ENCODE measurements around the gene POLD1.
"Not testable (repeated sequence)": the region's sequence is repeated elsewhere in the genome, so short reads cannot be mapped to it uniquely, and the experiment has no call there.

POLD1 gene

DNA sequence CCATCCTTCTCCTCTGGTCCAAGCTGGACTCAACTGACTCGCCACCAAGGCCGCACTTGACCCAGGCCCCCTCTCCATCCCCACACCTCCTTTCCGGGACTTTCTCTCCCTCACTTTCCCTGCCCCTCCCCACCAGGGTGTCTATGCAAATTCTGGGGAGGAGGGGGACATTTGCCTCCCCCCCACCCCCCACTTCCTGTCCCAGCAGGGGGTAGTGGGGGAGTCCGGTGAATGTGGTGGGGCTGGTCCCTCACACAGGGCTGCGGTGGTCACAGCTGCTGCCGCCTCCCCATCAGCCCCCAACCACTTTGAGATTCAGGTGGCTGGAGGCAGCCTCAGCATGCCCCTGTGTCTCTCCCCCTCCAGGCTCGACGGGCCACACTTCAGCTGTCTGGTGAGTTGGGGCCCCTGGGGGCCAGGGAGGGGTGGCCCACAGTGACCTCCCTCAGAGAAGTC is 35.5 kb downstream of the POLD1 start:
- no peak for FAIRE-seq

DNA sequence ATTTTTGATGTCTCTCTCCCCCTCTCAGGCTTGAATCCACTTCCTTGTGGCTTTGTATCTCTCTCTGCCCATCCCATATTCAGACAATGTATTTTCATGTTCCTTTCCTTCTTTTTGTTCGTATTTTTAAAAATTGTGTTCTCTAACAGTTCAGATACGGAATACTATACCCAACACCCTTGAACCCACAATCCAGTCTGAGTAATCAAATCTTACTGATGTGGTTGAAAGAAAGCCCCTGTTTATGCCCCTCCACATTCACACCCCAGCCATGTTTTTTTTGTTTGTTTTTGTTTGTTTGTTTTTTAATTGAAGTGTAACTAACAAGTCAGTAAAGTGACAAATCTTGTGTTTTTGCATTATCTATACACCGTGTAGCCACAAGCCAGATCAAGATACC is 36.0 kb downstream of the POLD1 start:
- no peak for FAIRE-seq

DNA sequence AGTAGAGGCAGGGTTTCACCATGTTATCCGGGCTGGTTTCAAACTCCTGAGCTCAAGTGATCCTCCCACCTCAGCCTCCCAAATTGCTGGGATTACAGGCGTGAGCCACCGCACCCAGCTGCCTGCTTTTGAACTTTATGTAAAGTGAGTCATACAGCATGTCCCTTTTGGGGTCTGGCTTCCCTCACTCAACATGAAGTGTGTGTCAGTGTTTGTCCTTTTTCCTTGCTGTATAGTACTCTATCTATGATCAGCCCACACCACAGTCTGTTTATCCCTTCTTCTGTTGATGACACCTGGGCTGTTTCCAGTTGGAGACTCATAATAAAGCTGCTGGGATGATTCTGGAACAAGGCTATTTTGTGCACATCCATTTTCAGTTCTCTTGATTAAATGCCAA is 36.7 kb downstream of the POLD1 start:
- FAIRE-seq, result no peak

DNA sequence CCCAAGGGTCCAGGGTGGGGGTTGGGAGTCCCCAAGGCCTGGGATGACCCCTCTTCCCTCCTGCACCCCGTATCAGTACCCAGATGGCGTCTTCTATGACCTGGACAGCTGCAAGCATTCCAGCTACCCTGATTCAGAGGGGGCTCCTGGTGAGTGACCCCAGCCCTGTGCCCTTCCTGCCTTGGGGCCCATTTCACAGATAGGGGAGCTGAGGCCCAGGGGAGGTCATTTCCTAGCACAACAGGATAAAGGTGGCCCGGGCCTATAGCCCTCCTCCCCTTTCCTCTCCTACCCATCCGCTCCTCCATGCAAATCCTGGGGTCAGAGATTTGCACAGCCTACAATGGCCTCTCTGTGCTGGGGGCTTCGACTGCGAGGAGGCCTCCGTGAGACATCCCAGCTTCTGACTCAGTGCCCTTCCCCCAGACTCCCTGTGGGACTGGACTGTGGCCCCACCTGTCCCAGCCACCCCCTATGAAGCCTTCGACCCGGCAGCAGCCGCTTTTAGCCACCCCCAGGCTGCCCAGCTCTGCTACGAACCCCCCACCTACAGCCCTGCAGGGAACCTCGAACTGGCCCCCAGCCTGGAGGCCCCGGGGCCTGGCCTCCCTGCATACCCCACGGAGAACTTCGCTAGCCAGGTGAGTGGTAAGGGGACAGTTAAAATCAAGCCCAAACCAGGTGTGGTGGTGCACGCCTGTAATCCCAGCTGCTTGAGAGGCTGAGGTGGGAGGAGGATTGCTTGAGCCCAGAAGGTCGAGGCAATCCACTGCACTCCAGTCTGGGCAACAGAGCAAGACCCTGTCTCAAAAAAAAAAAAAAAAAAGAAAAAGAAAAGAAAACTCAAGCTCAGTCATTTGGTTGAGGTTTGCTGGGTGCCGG is 38.5 kb downstream of the POLD1 start:
- no peak for FAIRE-seq

DNA sequence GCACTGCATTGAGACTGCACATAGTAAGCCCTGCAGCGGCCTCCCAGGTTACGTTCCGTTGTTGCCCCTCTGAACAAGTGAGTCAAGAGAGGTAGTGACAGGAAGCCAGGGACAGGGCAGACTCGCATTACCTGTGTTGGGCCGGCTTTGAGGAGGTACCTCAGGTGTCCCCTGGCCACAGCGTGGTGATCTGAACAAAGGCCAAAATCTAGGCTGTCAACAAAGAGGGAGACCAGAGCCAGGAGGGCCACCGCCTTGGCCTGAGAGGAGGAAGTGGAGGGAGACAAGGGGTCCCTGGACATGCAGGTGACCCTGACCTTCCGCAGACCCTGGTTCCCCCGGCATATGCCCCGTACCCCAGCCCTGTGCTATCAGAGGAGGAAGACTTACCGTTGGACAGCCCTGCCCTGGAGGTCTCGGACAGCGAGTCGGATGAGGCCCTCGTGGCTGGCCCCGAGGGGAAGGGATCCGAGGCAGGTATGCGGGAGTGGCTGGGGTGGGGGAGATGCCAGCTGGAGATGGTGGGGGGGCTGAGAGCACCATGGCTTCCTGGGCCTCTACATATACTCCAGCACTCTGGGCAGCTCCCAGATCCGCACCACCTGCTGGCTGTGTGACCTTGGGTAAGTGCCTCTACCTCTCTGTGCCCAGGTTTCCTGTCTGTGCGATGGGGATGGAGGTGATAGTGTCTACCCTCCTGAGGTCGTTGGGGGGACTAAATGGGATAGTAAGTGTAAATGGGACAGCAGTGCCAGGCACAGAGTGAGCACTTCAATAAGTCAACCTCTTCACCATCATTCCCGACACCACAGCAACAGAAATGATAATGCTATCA is 39.3 kb downstream of the POLD1 start:
- FAIRE-seq, result no peak

DNA sequence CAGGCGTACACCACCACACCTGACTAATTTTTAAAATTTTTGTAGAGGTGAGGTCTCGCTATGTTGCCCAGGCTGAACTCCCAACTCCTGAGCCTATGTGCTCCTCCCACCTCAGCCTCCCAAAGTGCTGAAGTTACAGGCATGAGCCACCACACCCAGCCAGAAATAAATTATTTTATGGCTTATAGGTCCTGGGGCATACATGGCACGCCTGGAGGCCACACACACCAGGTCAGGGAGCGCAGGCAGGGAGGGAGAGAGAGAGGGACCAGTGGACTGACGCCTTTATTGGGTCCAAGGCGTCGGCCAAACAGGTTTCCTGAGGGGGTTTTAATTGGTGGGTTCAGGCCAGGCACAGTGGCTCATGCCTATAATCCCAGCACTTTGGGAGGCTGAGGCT is 41.4 kb downstream of the POLD1 start:
- FAIRE-seq, result no peak

DNA sequence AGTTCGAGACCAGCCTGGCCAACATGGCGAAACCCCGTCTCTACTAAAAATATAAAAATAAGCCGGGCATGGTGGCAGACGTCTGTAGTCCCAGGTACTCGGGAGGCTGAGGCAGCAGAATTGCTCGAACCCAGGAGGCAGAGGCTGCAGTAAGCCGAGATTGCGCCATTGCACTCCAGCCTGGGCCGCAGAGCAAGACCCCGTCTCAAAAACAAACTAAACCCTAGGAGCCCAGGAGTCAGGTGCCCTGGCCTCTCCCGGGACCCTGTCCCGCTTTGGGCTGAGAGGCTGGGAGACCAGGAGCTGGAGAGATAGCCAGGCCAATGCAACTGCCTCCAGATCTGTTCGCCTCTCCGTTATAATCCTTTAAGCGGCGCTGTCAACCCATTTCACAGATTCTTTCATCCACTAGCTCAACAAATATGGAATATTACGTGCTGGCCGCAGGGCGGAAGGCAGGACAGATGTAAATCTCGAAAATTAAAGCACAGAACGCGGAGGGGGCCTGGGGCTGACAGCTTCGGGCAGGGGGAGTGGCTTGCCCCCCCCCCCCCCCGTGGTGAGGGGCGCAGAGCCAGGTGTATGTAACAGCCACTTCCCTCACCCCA is 43.3 kb downstream of the POLD1 start:
- no peak for FAIRE-seq

DNA sequence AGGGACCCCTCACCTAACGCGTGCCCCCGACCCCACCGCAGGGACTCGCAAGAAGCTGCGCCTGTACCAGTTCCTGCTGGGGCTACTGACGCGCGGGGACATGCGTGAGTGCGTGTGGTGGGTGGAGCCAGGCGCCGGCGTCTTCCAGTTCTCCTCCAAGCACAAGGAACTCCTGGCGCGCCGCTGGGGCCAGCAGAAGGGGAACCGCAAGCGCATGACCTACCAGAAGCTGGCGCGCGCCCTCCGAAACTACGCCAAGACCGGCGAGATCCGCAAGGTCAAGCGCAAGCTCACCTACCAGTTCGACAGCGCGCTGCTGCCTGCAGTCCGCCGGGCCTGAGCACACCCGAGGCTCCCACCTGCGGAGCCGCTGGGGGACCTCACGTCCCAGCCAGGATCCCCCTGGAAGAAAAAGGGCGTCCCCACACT is 43.9 kb downstream of the POLD1 start:
- FAIRE-seq, result no peak

DNA sequence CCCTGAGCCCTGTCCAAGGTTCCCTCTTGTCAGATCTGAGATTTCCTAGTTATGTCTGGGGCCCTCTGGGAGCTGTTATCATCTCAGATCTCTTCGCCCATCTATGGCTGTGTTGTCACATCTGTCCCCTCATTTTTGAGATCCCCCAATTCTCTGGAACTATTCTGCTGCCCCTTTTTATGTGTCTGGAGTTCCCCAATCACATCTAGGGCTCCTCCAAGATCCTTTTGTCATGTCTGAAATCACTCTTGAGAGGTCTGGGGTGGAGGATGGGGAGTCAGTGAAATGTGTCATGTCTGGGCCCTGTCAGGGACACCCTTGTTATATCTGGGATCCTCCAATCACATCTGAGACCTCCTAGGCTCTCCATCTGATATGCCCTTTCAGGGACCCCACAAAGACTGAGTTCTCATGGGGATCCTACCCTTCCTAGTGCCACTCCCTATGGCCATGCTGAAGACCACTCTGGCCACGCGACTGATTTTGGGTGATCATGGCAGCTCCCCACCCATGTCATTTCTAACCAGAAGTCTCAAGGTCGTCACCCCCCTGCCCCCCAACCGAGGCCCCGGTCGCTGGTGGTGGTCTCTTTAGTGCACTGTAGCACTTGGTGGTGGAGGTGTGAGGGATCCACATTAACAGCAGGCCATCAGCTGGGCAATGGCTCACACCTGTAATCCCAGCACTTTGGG is 44.8 kb downstream of the POLD1 start:
- FAIRE-seq, result no peak

DNA sequence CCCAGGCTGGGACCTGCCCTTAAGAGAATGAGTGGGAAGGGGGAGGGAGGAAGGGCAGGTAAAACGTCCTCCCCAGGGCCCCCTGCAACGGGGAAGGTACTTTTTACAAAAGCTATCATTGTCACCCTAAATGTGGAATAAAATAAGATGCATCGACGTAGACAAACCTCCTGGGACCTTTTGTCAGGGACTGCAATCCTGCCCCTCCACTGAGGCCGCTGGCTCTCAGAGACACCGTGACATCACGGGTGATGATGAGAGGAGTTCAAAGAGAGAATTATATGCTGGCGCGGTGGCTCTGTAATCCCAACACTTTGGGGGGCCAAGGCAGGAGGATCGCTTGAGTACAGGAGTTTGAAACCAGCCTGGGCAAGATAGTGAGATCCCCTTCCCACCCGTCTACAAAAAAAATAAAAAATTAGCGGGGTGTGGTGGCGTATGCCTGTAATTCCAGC is 46.8 kb downstream of the POLD1 start:
- no peak for FAIRE-seq

DNA sequence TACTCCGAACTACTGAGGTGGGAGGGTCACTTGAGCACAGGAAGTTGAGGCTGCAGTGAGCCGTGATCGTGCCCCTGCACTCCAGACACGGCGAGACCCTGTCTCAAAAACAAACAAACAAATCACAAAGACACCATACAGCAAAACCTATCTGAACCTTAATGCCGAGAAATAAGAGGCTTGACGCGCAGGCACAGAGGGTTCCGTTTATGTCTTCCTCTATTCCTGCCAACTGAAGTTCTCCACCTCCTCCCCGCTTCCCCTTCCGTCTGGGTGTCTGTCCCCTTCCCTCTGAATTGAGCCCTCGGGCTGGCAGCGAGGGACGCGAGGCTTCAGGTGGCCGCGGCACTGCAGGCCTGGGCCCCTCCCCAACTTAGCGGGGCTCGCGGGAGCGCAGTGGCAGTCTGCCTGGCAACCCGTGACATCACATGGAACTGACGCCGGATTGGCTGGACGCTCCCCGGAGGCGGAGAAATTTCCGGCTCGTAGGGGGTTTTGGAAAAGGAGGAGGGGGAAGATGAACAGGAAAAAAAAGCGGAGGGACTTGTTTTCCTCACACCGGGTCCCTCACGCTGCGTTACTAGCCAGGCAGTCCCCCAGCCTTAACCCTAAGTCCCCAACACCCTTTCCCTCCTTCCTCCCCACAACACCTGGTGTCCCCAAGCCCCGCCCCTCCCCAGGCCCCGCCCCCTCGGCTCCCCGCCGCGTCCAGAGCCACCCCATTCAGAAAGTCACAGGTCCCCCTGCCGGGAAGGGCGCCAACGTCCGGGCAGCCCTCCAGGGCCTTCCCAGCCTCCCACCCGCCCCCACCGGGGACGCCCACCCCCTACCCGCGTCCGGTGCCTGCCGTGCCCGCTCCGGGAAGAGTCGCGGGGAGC is 47.4 kb downstream of the POLD1 start:
- FAIRE-seq, result peak; percentile 74

DNA sequence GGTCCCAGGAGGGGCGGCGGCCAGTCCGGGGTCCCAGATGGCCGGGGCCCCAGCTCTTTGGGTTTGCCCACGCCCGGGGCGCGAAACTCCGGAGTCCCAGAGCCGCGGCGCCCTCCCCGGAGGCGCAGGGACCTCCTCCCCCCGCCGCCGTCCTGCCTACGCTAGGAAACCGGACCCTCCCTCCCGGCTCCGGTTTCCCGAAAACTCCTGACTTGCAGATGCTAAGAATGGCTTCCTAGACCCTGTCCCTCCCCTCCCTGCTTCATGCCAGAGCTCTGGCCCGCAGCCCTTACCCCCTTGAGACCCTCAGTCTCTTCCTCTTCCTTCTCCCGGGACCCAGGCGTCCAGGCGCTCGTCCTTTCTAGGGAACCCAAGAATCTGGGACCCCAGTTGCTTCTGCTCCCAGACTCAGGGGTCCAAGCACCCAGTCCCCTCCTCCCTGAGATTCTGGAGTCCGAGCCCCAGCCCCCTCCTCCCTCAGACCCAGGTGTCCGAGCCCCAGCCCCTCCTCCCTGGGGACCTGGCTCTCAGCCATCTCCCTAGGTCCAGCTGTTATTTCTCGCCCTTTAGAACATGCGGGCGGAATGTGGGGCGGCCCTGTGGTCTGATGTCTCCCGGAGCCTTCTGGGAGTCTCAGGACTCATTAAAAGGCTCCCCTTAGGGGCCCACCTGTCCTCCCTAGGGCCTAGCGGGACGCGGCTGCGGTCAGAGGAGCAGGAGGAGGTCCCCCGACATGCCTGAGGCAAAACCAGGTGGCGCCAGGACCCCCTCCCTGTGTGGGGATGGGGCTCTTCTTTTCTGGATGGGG is 48.3 kb downstream of the POLD1 start, which contains the start of gene MYBPC2:
Gene MYBPC2, plus strand, starts transcription at position 672 of the 808 bp plus-strand sequence. Its CDS starts 62 bp downstream, at position 734.
- no peak for FAIRE-seq

DNA sequence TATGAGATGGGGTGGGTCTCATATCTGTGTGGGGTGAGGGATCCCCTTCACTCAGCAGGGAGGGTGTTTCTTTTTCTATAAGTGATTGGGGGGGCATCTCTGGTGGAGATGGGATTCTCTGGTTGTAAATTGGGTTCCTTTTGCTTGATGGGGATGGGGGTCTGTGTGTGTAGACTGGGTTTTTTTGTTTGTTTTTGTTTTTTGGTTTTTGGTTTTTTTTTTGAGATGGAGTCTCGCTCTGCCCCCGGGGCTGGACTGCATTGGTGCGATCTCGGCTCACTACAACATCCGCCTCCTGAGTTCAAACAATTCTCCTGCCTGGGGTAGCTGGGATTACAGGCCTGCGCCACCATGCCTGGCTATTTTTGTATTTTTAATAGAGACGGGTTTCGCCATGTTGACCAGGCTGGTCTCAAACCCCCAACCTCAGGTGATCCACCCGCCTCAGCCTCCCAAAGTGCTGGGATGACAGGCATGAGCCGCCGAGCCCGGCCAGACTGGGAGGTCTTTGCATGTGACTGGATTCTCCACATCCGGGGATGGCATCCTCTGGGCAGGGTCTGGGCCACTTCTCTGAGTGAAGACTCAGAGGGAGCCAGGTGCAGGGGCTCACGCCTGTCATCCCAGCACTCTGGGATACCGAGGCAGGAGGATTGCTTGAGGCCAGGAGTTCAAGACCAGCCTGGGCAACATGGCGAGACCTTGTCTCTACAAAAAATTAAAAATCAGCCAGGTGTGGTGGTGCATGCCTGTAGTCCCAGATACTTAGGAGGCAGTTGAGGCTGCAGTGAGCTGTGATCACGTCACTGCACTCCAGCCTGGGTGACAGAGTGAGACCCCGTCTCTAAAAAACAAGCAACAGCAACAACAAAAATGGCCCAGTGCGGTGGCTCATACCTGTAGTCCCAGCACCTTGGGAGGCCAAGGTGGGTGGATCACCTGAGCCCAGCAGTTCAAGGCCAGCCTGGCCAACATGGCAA is 49.3 kb downstream of the POLD1 start:
- FAIRE-seq, result no peak

DNA sequence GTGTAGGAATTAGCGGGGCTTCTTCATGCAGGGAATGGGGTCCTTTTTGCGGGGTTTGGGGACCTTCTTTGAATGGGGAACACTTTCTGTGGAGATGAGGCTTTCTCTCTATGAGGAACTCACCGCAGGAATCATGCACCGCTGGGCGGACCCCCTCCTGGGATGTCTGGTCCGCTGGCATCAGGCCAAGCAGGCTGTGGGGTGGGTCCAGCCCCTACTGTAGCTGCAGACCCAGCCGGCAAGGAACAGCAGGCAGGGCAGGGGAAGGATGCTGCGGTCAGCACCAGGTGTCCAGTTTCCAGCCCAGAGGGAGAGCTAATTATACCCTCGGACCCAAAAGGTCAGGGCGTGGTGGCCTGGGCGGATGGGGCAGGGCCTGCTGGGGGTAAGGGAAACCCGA is 50.4 kb downstream of the POLD1 start:
- no peak for FAIRE-seq

DNA sequence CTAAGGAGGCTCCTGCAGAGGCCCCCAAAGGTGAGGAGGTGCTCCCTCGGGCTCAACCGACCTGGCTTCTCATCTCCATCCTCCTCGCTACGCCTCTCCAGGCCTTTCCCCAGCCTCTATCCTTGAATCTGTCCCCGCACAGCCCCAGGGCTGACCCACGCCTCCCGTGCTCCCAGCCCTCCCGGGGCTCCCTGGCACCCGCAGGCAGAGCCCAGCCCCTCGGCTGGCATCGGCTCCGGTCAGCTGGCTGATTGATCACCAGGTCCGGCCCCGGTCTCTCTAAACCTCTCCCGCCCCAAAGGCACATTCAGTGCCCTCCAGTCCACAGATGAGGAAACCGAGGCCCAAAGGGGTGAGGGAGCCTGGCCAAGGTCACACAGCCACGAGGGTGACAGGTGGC is 51.1 kb downstream of the POLD1 start:
- FAIRE-seq, result no peak

DNA sequence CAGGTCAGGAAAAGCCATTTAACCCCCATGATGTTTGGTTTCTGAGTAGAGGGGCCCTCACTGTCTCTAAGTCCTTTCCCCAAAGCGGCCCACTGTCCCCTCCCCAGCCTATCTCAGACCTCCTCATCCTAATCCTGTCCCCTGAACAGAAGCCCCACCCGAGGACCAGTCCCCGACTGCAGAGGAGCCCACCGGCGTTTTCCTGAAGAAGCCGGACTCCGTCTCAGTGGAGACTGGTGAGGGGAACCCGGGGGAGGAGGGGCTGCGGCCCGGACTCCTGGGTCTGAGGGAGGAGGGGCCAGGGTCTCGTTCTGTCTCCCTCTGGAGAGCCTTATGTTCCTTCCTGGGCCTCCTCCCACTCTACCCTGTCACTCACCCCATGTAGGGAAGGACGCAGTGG is 51.5 kb downstream of the POLD1 start:
- FAIRE-seq, result no peak

DNA sequence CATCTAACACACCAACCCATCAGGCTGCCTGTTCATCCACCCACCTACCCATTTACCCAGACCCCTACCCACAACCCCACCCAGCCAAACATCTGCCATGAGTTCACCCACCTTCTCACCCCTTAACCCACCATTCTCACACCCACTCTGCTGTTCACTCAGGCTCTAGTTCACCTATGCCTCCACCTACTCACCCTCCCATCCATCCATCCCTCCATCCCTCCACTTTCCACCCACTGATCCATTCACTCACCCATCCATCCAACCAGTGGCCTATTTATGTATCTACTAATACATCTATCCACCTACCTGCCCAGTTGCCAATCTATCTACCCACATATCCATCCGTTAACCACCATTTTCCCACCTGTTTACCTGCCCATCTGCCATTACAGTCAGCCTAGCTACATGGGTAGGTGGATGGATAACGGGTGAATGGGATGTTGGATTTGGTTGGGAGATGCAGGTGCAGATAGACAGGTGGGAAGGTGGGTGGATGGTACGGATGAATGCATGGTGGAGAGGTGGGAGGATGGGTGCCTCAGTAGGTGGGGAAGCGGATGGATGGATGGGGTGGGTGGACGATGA is 53.8 kb downstream of the POLD1 start:
- no peak for FAIRE-seq

DNA sequence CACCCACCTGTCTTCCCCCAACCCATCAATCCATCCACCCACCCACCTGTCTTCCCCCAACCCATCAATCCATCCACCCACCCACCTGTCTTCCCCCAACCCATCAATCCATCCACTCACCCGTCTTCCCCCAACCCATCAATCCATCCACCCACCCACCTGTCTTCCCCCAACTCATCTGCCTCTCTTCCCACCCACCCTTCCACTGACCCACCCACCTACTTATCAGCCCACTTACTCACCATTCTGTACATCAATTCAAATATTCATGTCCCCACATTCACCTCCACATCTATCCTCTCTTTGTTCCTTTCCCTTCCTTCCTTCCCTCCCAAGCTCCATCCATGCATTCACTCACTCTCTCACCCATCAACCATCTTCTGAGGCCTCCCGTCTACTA is 55.0 kb downstream of the POLD1 start:
- not testable (repeated sequence) for FAIRE-seq

DNA sequence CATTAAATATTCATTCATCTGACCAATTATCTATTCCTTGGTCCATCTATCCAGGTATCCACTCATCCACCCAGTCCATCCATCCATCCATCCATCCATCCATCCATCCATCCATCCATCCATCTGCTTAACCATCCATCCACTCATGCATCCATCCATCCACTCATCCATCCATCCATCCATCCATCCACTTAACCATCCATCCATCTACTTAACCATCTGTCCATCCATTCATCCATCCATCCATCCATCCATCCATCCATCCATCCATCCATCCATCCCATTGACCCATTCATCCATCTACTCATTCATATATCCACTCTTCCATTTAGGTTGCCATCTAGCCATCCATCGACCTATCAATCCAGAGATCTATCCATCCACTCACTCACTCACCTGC is 59.9 kb downstream of the POLD1 start:
- no peak for FAIRE-seq
